H4 (cell line): ENCODE results near the gene RNF152. TPM values are rescaled to one million over a fixed set of nuclear protein-coding genes. Genes with fewer than 3 reads are reported as not detected.

Experiments used
- DNase-seq: peaks from one replicate; pipeline ENCODE4 v3.0.0-alpha.2; 2015; ENCODE audit warnings: low spot score
- total RNA-seq: library from RNA; depleted of rRNA; stranded (reverse); fragments of >200 nt; shearing (Covaris generic); gene quantifications from 2 replicates; pipeline ENCODE4 v1.2.3, GENCODE V29; 2014; rRNA removed

Gene RNF152, protein sequence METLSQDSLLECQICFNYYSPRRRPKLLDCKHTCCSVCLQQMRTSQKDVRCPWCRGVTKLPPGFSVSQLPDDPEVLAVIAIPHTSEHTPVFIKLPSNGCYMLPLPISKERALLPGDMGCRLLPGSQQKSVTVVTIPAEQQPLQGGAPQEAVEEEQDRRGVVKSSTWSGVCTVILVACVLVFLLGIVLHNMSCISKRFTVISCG
- 4.7 and 4.8 TPM in 2 replicates for total RNA-seq

DNA sequence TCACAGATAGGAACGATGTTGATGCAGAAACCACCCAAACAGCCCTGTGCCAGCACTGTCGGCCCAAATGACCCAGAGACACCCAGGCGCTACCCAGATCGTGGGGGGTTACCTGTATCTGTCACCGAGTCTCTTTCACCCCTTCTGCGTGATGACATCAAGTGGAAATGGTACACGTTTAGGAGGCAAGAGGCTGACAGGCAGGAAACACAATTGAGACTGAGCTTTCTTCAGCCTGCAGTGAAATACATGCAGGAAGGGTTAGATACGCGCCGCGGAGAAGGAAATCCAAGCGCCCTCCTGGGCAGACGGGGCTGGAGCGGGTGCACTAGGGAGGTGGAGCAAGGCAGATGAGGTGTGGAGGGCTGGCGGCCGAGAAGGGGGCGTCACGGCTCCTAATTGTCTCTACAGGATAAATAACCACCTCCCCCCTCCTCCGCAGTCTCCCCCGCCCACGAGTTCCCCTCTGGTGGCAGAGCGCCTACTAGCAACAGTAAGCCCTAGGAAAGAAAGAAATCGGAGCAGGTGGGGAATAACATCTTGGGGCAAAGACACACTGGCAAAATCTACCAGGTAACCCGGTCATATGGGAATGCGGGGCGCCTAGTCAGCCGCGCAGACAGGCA lies at the start of gene RNF152:
TSS of gene RNF152 (minus strand) at position 325 of the 626 bp plus-strand sequence. CDS start 76,544 bp downstream, outside the sequence.
- no peak for DNase-seq

DNA sequence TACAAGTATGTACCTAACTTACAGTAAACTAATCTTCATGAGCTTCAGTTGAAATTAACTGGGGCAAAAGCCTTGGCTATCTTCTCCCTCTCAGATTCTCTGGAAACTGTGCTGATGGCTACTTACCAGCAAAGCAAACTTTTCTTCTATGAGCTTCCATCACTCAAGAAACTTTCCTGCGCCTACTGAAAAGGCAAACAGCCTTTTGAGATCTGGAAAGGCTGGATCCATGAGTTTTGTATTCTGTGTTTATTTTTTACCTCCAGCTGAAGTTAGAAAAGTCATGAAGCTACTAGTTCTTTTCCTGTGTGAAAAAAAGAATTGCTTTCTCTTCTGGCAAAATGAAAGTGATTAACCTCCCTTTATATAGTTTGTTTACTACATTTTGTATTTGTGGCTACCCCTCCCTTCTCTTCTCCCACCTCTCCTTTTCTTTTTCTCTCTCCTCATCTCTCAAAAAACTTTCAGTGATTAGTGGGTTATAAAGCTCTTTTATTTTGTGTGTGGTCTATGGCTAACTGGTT lies 49.2 kb upstream of the RNF152 start:
- no peak for DNase-seq

DNA sequence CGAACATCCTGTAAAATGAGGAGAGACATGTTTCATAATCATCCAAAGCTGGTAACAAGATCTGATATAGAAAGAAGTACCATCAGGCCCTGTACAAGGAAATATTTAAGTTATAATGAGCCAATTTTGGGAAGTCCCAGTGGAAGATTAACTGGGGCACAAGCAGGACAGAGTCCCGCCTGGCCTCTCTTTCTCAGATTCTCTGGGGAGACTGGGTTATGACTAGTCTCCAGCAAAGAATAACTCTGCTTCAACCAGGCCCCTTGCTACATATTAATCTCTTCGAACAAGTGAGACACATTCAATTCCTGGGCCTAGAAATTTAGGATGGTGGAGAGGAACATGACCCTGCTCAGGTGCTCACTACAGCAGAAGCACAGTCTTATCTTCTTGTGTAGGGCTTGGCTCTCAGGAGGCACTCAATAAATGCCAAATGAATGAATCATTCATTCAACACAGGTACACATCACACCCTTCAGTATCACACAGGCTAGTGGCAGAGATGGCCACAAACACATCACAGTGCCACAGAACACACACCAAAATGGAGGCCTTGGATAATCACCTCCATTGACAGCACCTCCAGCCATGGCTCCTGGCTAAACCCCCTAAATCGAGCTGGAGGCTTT lies 46.4 kb upstream of the RNF152 start:
- DNase-seq, result no peak

DNA sequence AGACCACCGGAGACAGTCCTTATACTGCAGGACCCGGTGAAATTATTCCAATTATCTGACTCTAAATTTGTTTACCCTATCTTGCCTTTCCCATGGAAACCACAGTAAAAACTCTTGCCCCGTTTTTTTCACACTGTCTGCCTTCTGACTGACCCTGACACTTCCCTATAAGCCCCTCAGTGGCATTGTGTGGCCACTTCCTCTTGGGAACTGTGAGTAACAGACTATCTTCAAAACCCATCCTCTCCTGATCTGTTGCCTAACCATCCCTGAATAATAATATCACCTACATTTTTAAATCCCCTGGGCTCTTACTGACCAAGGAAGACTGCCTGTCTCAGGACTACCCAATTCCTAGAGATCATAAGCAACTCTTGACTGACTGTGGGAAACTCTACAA lies 42.6 kb upstream of the RNF152 start:
- DNase-seq, result no peak

DNA sequence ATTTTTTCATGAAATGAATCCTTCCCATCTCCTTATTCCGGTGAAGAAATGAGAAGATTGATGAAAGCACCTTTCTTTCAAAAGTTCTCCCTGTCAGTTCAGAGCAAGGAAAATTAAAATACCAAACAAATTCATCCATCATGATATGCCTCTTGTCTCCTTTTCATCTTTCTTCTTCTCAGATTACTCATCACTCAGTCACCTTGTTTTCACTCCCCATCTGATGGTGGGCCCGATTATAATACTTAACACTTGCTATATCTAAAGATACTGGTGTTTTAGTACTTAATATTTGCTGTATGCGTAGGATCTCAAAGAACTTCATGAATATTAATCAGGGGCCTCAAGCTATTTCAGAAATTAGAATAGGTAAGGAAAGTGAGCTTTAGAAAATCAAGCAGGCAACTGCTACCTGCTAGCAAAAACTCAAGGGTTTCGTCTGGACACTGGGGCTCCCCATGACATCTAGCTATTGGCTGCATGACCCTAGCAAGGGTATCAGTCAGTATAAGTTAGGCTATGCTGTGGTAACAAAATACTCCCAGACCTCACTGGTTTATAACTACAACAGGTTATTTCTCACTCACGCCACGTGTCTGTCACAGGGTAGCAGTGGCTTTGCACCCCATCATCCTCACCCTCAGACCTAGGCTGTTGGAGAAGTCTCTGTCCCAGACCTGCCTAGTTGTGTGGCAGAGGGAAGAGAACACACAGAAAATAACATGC lies 39.0 kb upstream of the RNF152 start:
- no peak for DNase-seq

DNA sequence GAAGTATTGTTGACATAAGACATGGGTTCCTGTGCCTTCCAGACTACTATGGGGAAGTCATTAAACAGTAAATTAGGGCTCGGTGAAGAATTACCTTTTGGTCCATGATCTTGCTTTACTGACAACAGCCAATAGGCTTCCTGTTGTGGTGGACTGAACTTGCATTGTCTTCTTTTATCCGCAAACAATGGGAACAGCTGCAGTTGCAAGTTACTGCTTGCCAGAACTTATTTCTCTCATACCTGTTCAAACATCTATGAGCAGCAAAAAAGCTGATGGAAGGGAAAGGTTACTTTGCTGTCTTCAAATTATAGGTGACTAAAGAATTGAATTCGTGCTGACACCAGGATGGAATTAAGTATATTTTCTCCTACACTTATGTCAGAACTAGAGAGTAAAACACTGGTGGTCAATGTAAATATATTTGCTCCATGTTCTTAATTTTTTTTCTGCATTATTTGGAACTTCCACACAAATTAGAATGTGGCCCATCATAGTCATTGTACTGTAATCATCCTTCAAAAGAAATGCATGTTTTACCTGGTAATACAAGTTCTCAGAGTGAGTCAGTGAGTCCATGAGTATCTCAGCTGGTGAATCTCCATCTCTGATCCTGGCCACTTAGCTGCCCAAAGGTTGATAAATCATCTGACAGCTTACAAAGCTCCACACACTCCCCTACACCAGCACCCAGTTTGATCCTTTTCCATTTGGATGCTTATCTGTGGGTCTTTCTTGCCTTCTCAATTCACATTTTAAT lies 37.3 kb upstream of the RNF152 start:
- no peak for DNase-seq

DNA sequence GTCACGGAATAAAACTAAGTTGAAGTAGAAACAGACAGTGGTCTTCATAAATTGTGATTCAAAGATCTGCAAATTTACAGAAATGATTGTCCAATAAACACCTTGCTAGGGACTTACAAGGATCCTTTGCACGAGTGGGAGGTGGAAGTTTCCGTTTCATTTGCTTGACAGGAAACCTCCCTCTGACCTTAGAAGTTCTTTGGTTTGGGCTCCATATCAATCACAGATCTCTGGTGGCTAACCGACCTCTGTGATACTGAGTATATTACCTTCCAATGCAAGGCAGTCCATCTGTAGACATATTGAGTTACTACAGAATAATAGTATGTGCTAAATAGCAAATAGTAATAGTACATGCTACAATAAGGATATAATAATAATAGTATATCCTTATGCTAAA lies 33.7 kb upstream of the RNF152 start:
- DNase-seq, result no peak

DNA sequence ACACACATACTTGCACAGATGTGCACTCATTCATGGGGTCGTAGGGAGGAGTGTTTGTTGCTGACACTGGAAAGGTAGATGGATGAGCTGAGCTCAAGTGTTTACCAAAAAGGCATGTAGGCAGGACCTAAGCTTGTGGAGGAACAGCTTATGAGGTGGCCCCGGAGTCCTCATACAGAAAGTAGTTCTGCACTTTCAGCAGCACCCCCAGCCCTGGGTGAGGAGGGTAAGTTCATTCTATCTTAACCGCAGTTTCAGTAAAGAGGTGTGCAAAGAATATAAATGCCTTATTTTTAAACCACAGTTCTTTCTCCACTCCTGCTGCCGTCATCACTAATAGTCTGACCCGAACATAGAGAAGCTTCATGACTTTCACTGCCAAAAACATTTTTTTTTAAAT lies 31.7 kb upstream of the RNF152 start:
- DNase-seq, result no peak

DNA sequence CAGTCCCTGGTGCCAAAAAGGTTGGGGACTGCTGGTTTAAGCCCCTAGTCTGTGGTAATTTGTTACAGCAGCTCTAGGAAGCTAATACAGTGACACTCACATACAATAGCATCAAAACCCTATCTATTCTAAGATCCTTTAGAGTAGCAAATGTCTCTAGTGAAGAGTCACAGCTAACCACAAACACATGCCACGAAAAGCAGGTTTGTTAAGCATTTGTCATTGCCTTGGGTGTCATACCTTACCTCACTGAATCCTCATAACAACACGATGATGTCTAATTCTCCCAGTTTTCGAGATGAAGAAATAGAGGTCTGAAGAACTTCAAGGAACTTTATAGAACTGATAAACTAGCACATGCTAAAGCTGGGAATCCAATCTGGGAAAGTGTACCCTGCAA lies 29.6 kb upstream of the RNF152 start:
- DNase-seq, result no peak

DNA sequence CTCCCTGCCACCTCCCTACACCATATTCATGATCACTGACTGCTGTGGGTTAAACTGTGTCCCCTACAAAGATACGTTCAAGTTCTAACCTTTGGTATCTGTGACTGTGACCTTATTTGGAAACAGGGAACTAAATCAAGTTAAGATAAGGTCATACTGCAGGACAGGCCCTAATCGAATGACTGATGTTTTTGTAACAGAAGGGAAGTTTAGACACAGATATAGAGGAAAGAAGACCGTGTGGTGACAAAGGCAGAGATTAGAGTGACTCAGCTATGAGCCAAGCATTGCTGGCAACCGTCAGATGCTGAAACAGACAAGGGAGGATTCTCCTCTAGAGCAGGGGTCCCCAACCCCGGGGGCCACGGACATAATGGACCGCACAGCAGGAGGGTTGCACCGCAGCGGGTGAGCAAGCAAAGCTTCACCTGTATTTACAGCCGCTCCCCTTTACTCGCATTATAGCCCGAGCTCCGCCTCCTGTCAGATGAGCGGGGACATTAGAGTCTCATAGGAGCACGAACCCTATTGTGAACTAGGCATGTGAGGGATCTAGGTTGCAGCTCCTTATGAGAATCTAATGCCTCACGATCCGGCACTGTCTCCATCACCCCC lies 28.9 kb upstream of the RNF152 start:
- DNase-seq, result no peak

DNA sequence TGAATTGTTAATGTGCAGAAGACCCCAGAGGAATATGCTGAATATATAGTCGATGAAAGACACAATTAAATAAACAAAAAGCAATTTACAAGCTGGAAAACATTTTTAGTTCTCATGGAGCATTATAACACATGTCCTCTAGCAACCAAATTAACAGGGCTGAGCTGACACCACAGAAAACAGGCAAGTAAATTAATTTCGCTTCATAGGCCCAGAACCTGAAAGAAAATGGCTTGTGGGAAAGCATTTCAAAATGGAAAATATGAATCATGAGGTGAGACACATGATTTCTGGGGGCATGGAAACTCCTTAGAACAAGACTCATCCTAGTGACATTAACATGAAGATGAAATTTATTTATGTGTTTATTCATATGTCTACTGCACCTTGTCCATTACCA lies 25.0 kb upstream of the RNF152 start:
- no peak for DNase-seq

DNA sequence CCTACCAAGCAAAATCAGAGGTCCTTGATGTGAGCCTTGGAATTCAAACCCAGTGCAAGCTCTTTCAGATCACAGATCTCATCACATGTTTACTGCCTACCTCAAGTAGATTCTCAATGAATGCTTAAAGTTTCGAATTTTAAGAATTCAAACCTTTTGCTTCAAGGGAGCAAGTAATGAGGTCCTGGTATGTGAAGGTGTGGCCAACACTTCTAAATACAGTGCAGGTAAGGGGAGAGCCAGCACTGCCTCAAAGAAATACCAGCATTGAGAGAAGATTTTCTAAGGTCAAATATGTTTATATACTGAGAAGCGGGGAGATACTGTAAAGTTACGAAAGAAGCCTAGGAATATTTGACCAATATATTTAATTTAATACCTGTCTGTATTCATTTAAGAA lies 19.7 kb upstream of the RNF152 start:
- no peak for DNase-seq

DNA sequence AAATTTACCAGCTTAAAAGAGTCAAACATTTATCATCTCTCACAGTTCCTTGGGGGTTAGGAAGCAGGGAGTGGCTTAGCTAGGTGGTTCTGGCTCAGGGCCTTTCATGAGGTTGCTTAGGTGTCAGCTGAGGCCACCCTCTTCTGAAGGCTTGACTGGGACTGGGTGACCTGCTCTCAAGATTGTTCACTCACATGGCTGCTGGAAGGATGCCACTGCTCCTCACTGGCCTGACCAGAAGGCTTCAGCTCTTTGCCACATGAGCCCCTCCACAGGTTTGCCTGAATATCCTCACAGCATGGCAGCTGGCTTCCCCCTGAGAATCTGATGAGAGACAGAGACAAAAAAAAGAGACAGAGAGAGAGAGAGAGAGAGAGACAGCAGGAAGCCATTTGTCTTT lies 17.3 kb upstream of the RNF152 start:
- DNase-seq, result no peak

DNA sequence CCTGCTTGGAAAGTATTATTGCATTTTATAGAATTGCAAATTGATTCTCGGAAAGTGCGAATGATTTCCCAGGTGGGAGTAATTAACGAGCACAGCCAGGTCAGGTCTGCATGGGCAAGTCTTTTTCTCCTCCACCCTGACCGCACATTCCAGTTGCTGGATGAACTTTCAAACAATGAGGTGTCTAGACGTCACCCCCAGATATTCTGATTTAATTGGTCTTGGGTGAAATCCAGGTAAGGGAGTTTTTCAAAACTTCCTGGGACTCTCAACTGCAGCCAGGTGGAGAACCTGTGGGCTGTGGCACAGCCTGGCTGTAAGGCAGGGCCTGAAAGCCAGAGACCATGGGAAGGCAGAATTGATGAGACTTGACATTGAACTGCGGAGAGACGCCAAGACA lies 15.9 kb upstream of the RNF152 start:
- no peak for DNase-seq

DNA sequence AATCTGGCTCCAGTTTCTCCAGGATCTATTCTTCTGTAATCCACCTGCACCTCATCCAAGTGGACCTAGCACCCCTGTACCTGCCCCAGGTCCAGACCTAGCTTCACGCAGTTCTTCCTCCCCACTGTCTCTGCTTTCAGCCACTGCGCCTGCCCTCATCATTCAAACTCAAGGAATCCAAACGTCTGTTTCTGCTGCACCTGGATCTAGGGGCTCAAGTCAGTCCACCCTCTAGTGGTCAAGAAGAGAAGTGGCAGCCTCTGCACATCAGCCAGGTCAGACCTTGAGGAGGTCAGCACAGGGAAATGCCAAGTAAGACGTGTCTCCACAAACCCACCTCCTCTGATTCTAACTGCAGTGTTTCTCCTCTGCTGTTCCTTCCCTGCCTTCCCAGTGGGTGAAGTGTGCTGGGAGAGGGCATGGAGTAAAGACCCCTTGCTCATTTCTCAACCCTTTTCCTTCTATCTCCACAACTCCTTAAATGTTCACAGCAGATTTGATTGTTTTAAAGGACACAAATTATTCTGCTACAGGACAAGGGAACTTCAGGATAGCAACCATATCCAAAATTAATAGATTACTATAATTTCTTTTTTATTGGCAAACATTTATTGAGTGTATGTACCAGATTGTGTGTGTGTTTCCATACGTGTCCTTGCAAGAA lies 8.6 kb upstream of the RNF152 start:
- peak; percentile 78 for DNase-seq

DNA sequence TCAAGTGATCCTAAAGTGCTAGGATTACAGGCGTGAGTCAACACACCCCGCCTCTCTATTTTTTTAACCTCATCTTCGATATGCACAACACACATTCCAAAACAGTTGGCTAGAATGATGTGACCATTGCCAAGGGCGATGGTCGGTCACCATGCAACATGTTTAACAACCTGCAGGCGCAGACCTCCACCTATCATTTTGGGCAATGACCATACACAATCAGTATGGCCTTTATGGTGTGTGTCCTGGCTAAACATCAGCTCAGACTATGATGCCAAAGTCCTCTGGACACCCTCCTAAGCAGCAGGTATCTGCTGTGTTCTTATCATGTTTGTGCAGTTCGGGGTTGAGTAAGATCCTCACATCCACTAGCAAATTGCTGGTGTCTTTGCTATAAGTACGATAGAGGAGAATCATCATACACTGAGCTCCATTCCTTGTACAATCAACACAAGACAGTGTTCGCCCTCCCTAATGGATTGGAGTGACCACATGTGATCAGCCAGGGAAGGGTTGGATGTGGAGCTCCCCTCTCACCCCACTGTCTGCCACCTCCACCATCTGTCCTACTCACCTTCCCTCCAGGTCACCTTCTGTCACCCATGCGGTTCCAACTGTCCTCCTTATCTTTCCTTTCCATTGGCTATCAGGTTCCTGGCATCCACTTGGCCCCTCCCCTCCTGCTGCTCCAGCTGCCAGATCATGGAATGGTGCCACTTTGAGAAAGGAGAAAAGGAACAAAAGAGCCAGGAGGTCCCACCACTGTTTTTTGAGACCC lies 7.9 kb upstream of the RNF152 start:
- no peak for DNase-seq

DNA sequence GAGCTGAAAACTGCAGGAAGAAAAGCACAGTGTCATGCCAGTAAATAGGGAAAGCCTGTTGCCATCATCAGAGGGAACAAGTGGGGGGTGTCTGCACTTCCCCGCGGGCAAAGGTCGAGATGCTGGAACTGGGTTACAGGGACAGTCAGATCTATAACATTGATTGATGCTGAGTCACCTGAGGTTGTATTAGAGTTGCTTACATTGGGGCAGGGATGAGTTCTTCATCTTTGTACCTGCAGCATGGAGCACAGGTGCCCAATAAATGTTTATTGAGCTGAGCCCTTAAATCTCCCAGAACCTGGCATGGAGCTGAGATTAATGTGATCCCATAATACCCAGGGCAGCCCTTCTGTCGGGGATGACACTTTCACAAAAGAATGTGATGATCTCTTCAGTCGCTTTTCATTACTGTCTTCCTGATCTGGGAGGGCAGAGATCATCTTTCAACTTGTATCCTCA lies 5.9 kb upstream of the RNF152 start:
- DNase-seq, result no peak

DNA sequence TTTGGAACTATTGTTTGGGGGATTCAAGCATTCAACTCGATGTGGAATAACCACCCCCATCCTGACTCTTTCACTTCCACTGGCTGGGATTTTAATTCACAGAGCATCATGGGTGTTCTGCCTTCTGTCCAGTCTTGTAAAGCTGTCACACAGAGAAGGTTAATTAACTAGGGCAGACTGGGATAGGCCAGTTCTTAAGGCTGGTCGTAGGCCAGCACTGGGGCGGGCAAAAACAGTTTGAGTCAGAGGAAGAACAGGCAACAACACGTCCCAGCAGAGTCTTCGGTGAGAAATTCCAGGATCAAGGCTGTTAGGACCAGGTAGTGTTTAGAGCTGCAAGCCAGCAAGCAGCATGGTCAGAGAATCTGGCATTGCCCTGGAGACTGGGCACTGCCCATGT lies 4.0 kb upstream of the RNF152 start:
- no peak for DNase-seq

DNA sequence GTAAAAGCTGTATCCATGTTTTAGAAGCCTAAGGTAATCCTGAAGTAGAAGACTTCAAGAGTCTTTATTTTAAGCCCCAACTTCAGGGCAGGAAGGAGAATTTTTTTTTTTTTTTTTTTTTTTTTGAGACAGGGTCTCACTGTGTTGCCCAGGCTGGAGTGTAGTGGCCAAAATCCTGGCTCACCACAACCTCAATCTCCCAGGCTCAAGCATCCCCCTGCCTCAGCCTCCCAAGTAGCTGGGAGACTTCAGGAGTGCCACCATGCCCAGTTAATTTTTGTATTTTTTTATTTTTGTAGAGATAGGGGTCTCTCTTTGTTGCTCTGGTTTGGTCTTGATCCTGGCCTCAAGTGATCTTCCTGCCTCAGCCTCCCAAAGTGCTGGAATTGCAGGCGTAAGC lies 3.3 kb upstream of the RNF152 start:
- no peak for DNase-seq
